ENCODE data around the gene NTM.

Gene NTM

GRCh38 chr11:131852757-131853156 lies 482.3 kb downstream of the NTM start:
- Histone ChIP-seq H3K4me3 (ENCODE audit: low read depth, low read length, poor library complexity, severe bottlenecking) (no peak overlapping the region), H2AFZ (ENCODE audit: low read length) (no peak overlapping the region), H3K4me2 (ENCODE audit: low read length) (no peak overlapping the region), H3K9ac (ENCODE audit: low read length) (no peak overlapping the region), H3K27ac (ENCODE audit: low read depth, low read length, poor library complexity, severe bottlenecking) (no peak overlapping the region), H3F3A (ENCODE audit: insufficient read depth, low read length) (no peaks in the 10 kb centered on the region), H3K79me2 (ENCODE audit: insufficient read depth, low read length) (no peaks in the 10 kb centered on the region), H3K9me3 (ENCODE audit: low read length) (no peaks in the 10 kb centered on the region), H3K27me3 (ENCODE audit: insufficient read depth, low read length) (no peaks in the 10 kb centered on the region), H3K36me3 (ENCODE audit: insufficient read depth, low read length) (no peaks in the 10 kb centered on the region), H3K4me1 (ENCODE audit: insufficient read depth, low read length, severe bottlenecking) (no peaks in the 10 kb centered on the region), H4K20me1 (ENCODE audit: insufficient read depth, low read length) (no peaks in the 10 kb centered on the region), H3K9me2 (ENCODE audit: low read depth, low read length) (no peaks in the 10 kb centered on the region)
- TF ChIP-seq EZH2 (IDR thresholded peaks at IDR 0.05; ENCODE audit: borderline replicate concordance, low read length) (no peak), CTCF (IDR thresholded peaks at IDR 0.05; ENCODE audit: low read length) (no peak)

DNA sequence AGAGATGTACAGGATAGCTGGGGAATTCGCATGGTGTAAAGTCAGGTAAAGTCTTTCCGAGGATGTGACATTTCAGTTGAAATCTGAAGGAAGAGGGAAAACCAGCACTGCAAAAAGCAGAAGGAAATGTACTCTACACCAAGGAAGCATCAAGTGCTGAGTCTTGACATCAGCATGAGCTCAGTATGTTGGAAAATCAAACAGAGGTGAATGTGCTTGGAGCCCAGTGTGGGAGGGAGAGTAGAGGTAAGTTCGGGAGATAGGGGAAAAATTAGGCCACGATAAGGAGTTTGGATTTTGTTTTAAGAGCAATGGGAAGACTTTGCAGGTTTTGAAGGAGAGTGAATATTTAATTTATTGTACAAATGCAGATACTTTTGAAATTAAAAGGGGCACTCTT lies 484.0 kb downstream of the NTM start:
- TF ChIP-seq EZH2 (IDR thresholded peaks at IDR 0.05; ENCODE audit: borderline replicate concordance, low read length) (no peak), CTCF (IDR thresholded peaks at IDR 0.05; ENCODE audit: low read length) (no peak)

DNA sequence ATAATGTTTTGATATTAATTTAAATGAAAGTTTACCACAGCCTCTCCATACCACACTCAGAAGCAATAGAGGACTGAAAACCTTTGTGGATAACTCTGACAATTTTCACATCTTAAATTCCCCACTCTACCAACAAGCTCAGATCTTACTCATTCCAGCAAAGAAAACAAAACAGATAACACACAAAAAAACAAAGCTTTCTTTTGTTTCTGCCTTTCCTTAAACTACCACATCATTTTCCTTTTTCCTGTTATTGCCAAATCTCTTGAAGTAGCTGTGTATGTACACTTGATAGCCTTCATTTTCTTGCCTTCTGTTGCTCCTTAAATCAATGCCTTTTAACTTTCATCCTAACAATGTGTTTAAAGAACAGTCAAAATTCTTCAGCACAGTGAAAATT lies 484.9 kb downstream of the NTM start:
- no peak overlapping the region for H2AFZ ChIP-seq (ENCODE audit: low read length)
- no peak overlapping the region for H3K27ac ChIP-seq (ENCODE audit: low read depth, low read length, poor library complexity, severe bottlenecking)
- no peak overlapping the region for H3K4me3 ChIP-seq (ENCODE audit: low read depth, low read length, poor library complexity, severe bottlenecking)
- TF ChIP-seq CTCF (IDR thresholded peaks at IDR 0.05; ENCODE audit: low read length) (no peak), EZH2 (IDR thresholded peaks at IDR 0.05; ENCODE audit: borderline replicate concordance, low read length) (no peak)
- no peak overlapping the region for H3K4me2 ChIP-seq (ENCODE audit: low read length)
- H3K36me3 ChIP-seq (ENCODE audit: insufficient read depth, low read length) = no peaks in the 10 kb centered on the region
- no peaks in the 10 kb centered on the region for H3K9me2 ChIP-seq (ENCODE audit: low read depth, low read length)
- H3K9me3 ChIP-seq (ENCODE audit: low read length) = no peaks in the 10 kb centered on the region
- H3F3A ChIP-seq (ENCODE audit: insufficient read depth, low read length) = no peaks in the 10 kb centered on the region
- H3K27me3 ChIP-seq (ENCODE audit: insufficient read depth, low read length) = no peaks in the 10 kb centered on the region
- no peaks in the 10 kb centered on the region for H3K4me1 ChIP-seq (ENCODE audit: insufficient read depth, low read length, severe bottlenecking)
- H3K79me2 ChIP-seq (ENCODE audit: insufficient read depth, low read length) = no peaks in the 10 kb centered on the region
- no peak overlapping the region for H3K9ac ChIP-seq (ENCODE audit: low read length)
- no peaks in the 10 kb centered on the region for H4K20me1 ChIP-seq (ENCODE audit: insufficient read depth, low read length)

More for the DNA sequence above, 484.0 kb downstream of the NTM start:
- no peaks in the 10 kb centered on the region for H3F3A ChIP-seq (ENCODE audit: insufficient read depth, low read length)
- H3K9ac ChIP-seq (ENCODE audit: low read length) = no peak overlapping the region
- no peaks in the 10 kb centered on the region for H4K20me1 ChIP-seq (ENCODE audit: insufficient read depth, low read length)
- no peaks in the 10 kb centered on the region for H3K9me3 ChIP-seq (ENCODE audit: low read length)
- H3K27me3 ChIP-seq (ENCODE audit: insufficient read depth, low read length) = no peaks in the 10 kb centered on the region
- no peaks in the 10 kb centered on the region for H3K36me3 ChIP-seq (ENCODE audit: insufficient read depth, low read length)
- H3K79me2 ChIP-seq (ENCODE audit: insufficient read depth, low read length) = no peaks in the 10 kb centered on the region
- H3K27ac ChIP-seq (ENCODE audit: low read depth, low read length, poor library complexity, severe bottlenecking) = no peak overlapping the region
- no peaks in the 10 kb centered on the region for H3K9me2 ChIP-seq (ENCODE audit: low read depth, low read length)
- H3K4me2 ChIP-seq (ENCODE audit: low read length) = no peak overlapping the region
- no peak overlapping the region for H2AFZ ChIP-seq (ENCODE audit: low read length)
- no peaks in the 10 kb centered on the region for H3K4me1 ChIP-seq (ENCODE audit: insufficient read depth, low read length, severe bottlenecking)
- no peak overlapping the region for H3K4me3 ChIP-seq (ENCODE audit: low read depth, low read length, poor library complexity, severe bottlenecking)

All from OCI-LY1 (cell line).